Measurements from ENCODE around the gene ARF4. TPM values are rescaled to one million over a fixed set of nuclear protein-coding genes. Genes with fewer than 3 reads are reported as not detected.

ARF4 gene
- 82.6 TPM for total RNA-seq

GRCh38 chr3:57597127-57597923 is at the start of gene ARF4:
TSS of gene ARF4 (minus strand) at chr3:57597344. CDS start at chr3:57597140, 204 bp downstream.

GRCh38 chr3:57555738-57556458 is 41.2 kb downstream of the ARF4 start, which contains the start of gene PDE12:
TSS of gene PDE12 (plus strand) at chr3:57556274. CDS start at chr3:57556380, 106 bp downstream.

DNA sequence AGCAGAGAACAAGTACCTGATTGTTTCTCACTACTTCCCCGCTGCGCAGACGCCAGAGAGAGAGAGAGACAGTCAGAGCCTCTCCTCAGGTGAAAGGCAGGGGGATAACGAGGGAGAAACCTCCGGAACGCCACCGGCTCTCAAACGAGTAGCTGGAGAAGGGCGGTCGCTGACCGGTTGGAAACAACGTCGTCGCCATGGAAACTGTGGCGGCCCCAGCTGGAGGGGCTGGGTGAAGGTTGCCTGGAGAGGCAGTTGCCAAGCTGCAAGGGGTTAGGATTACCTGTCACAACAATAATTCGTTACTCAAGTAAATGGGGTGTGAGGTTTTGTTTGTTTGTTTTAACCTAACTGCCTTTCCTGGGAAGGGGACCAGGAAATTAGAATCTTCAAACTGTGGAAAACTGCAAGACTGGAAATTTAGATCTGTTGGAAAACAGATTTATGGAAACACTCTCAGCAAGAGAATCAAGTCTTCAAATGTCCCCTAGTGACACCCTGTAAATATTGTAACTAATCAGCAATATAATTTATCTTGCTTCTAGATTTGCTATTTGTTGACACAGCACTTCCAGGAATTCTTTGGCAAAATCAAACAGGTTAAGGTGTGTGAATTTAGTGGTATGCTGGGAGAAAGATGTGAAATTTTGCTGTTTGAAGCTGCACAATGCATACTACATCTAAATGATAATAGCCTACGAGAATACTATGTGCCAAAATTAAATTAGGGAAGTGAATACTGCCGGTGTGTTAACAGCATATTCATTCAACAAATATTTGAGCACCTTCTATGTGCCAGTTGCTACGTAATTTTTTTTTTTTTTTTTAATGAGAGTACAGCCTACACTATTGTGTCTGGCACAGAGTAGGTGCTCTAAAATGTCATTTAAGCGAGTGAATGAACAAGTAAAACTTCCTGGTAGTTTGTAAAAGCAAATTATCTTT is 52.7 kb downstream of the ARF4 start, which contains the start of gene DNAH12:
TSS of gene DNAH12 (minus strand) at position 164 of the 945 bp plus-strand sequence. CDS start 1,474 bp downstream, outside the sequence.

Small RNA genes within 50 kb of the gene (small RNA-seq; reads per million reads assigned to genes)
- gene RNU6-108P (ENCODE audit: low replicate concordance) (not detected), gene RNU6-483P (ENCODE audit: low replicate concordance) (not detected), gene RNU6ATAC26P (ENCODE audit: low replicate concordance) (not detected)

Other genes starting within 250 kb of the ARF4 start
- gene DNAH12, start 53.0 kb downstream of the ARF4 start, total RNA-seq, result 1.6 TPM
- gene PDE12, start 41.1 kb downstream of the ARF4 start, total RNA-seq, result 23.5 TPM
- 58.8 TPM for gene DENND6A, start 95.7 kb upstream of the ARF4 start, total RNA-seq
- gene SLMAP, start 159.0 kb upstream of the ARF4 start, total RNA-seq, result 84.8 TPM